SU-DHL-6 (cell line): ENCODE data around the gene CARD6.

Experiments used
- EZH2phosphoT487 ChIP-seq: fragments of 200-600 bp; sonication (generic), shearing (Covaris generic); conservative IDR thresholded peaks from 2 replicates; pipeline ENCODE4 v1.6.1; 2018; ENCODE audit warnings: mild to moderate bottlenecking, antibody characterized with exemption, low read length, moderate library complexity, mixed read lengths
- TF ChIP-seq, protein P1 (sequence below): fragments of 200-600 bp; sonication (generic); IDR thresholded peaks from one replicate; pipeline ENCODE4 v1.5.1; 2017; ENCODE audit warnings: antibody characterized with exemption, mild to moderate bottlenecking, low read length, moderate library complexity; ENCODE audit not compliant: insufficient read depth, poor library complexity, severe bottlenecking

DNA sequence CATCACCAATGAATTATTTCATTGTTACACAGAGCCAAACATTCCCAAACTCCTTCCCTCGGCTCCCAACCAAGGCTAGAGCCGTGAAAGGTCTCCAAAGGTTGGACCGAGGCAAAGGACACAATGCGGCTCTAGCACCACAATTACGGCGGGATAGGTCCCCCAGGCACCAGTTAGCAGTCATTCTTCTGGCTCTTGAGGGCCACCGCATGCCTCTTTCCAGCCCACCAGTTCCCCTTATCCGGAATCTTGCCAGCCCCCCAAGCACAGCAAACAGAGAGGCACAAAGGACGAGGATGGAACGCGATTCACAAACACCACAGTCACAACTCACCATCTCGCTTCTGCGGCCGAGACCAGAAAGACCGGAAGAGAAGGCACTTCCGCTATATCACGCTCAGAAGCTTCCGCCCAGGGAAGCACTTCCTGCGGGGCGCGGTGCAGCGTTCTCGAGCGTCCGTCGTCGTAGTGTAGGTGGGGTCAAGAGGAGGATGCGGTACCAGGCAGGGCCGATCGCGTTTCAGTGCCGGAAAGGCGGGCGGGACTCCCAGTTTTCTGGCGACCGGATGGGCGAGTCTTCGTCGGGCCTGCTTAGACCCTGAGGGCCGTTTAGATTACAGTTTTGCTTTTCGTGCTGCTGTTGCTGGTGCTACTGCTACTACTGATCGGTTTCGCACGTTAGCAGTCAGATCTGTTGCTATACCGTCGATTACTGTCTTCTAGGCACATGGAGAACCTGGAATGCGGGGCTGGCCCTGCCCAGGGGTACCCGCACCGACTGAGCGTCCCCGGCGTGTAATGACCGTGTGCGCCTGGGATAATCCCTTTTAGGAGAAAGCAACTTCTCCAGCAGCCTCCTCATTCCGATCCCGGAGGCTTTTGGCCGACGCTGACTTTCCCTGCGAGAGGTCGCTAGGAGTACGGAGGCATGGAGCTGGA is 6.0 kb upstream of the CARD6 start, which contains the start of gene RPL37:
- TF ChIP-seq, protein P1, sequence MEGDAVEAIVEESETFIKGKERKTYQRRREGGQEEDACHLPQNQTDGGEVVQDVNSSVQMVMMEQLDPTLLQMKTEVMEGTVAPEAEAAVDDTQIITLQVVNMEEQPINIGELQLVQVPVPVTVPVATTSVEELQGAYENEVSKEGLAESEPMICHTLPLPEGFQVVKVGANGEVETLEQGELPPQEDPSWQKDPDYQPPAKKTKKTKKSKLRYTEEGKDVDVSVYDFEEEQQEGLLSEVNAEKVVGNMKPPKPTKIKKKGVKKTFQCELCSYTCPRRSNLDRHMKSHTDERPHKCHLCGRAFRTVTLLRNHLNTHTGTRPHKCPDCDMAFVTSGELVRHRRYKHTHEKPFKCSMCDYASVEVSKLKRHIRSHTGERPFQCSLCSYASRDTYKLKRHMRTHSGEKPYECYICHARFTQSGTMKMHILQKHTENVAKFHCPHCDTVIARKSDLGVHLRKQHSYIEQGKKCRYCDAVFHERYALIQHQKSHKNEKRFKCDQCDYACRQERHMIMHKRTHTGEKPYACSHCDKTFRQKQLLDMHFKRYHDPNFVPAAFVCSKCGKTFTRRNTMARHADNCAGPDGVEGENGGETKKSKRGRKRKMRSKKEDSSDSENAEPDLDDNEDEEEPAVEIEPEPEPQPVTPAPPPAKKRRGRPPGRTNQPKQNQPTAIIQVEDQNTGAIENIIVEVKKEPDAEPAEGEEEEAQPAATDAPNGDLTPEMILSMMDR, result no peak
- TF ChIP-seq EZH2phosphoT487, result no peak
